GM19043 (cell line): ENCODE data around the gene EFNA2.

Source experiments
- ATAC-seq: cut with Tn5 transposase; IDR thresholded peaks from one replicate; pipeline ENCODE4 v1.9.1; 2021; ENCODE audit warnings: low read depth; ENCODE audit not compliant: unreplicated experiment

The EFNA2 gene

DNA sequence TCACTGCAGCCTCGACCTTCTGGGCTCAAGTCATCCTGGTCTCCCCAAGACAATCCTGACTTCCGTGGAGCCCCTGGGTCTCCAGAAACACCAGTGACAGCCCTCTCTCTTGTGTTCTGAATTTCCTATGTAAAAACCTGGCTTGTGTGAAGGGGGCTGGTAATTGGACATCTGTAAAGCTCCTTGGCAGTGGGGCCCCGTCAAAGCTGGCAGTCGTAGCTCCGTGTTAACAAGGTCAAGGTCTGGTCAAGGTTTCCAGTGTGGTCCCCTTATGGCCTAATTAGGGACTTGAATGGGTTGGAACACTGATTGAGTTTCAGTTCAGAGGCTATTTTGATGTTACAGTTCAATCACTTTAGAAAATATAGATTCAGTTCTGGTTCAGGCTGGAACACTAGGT is 65.2 kb downstream of the EFNA2 start:
- no peak for ATAC-seq
